HepG2 (cell line): ENCODE results near the gene ACSL5. TPM values are rescaled to one million over a fixed set of nuclear protein-coding genes. Genes with fewer than 3 reads are reported as not detected.

Experiments
- ATAC-seq: fragments of 200-7000 bp; cut with Tn5 transposase; 3 replicates; pipeline ENCODE4 v1.9.1; 2020; ENCODE audit warnings: mild to moderate bottlenecking, moderate library complexity
- BruUV-seq: library from RNA; stranded (reverse); fragments of 400-500 nt; replicated peaks from 2 replicates; lab custom pipeline; 2021; lab: Mats Ljungman, UMichigan
- CTCF ChIA-PET: fragments of 300-600 bp; formaldehyde crosslinking; extraction: SDS; loops from one replicate; lab custom pipeline; 2021; ENCODE audit warnings: low total read pairs, inconsistent platforms, low intra/inter-chr PET ratio; lab: Yijun Ruan, JAX
- POLR2A ChIA-PET: fragments of 350-600 bp; sonication (Branson Sonifier 250); formaldehyde crosslinking; loops from one replicate; lab custom pipeline; 2020; ENCODE audit warnings: antibody characterized with exemption, inconsistent platforms; lab: Yijun Ruan, JAX
- DNase-seq: peaks from one replicate; pipeline ENCODE4 v3.0.0-alpha.2; 2015; ENCODE audit warnings: low spot score
- FAIRE-seq: peaks from 3 replicates; lab custom pipeline; 2011; peaks lifted over from hg19 to GRCh38; lab: Jason Lieb, UNC
- H2AFZ ChIP-seq: one replicate; pipeline ENCODE4 v1.6.1; 2011; ENCODE audit warnings: low read length, inconsistent platforms
- H3K27ac ChIP-seq: fragments of 300-600 bp; 3 replicates; pipeline ENCODE4 v1.8.0; 2011; ENCODE audit warnings: mixed run types, mild to moderate bottlenecking, mixed read lengths, low read length, inconsistent platforms; ENCODE audit not compliant: insufficient read depth; ENCODE audit errors: extremely low read length
- H3K27me3 ChIP-seq, 2 experiments: fragments of 200-600 bp in 1 of 2; 2 replicates in 1 of 2; 3 replicates in 1 of 2; pipeline versions ENCODE4 v1.6.0 to v1.8.0; 2011; ENCODE audit warnings: low read length in 2 of 2, mild to moderate bottlenecking in 2 of 2, moderate library complexity in 2 of 2, inconsistent platforms in 1 of 2; ENCODE audit not compliant: insufficient read depth in 2 of 2, control insufficient read depth in 1 of 2
- H3K36me3 ChIP-seq, 2 experiments: fragments of 200-600 bp in 1 of 2; replicated peaks in 1 of 2; 2 replicates in 1 of 2; 3 replicates in 1 of 2; pipeline versions ENCODE4 v1.5.1 to v1.8.0; 2011; ENCODE audit warnings: low read length in 2 of 2, inconsistent platforms in 1 of 2; ENCODE audit not compliant: insufficient read depth in 2 of 2, control insufficient read depth in 1 of 2
- H3K4me1 ChIP-seq: 2 replicates; pipeline ENCODE4 v1.5.1; 2012; ENCODE audit warnings: low read length, inconsistent platforms; ENCODE audit not compliant: insufficient read depth
- H3K4me2 ChIP-seq: 2 replicates; pipeline ENCODE4 v1.6.0; 2011; ENCODE audit warnings: low read depth, low read length, inconsistent platforms
- H3K4me3 ChIP-seq, 3 experiments: fragments of 200-600 bp in 1 of 3; sonication (generic), shearing (Covaris generic) in 1 of 3; replicated peaks in 1 of 3; 2 replicates each; pipeline ENCODE4 v1.5.1; 2011 to 2016; ENCODE audit warnings: low read length in 3 of 3, inconsistent platforms in 2 of 3, low read depth in 2 of 3, mild to moderate bottlenecking in 2 of 3, control low read depth in 1 of 3, mixed read lengths in 1 of 3; ENCODE audit not compliant: insufficient read depth in 1 of 3
- H3K79me2 ChIP-seq: one replicate; pipeline ENCODE4 v1.6.1; 2011; ENCODE audit warnings: low read length, inconsistent platforms; ENCODE audit not compliant: insufficient read depth
- H3K9ac ChIP-seq: 2 replicates; pipeline ENCODE4 v1.6.0; 2011; ENCODE audit warnings: mild to moderate bottlenecking, low read depth, low read length, inconsistent platforms; ENCODE audit not compliant: insufficient read depth
- H3K9me3 ChIP-seq: 2 replicates; pipeline ENCODE4 v1.5.1; 2012; ENCODE audit warnings: mild to moderate bottlenecking, low read length
- H4K20me1 ChIP-seq: 2 replicates; pipeline ENCODE4 v1.6.0; 2011; ENCODE audit warnings: inconsistent platforms, mild to moderate bottlenecking, low read length, moderate library complexity; ENCODE audit not compliant: insufficient read depth
- HBP1 ChIP-seq: IDR thresholded peaks from 2 replicates; pipeline ENCODE4 v1.6.1; 2016; ENCODE audit warnings: low read depth, control low read depth
- HDAC1 ChIP-seq: sonication (generic); formaldehyde crosslinking; IDR thresholded peaks from 2 replicates; pipeline ENCODE4 v1.5.1; 2020; ENCODE audit warnings: mild to moderate bottlenecking, missing genetic modification reagents
- HNF1A ChIP-seq, 2 experiments: sonication (generic) in 1 of 2; formaldehyde crosslinking in 1 of 2; IDR thresholded peaks; 2 replicates each; pipeline versions ENCODE4 v1.4.0 to v1.6.1; 2016 to 2020; ENCODE audit warnings: borderline replicate concordance in 1 of 2, low read depth in 1 of 2, mild to moderate bottlenecking in 1 of 2, missing genetic modification reagents in 1 of 2
- HNRNPL ChIP-seq: fragments of 200-400 bp; formaldehyde crosslinking; IDR thresholded peaks from 2 replicates; pipeline ENCODE4 v1.6.1; 2017; ENCODE audit warnings: mild to moderate bottlenecking, low read depth, low read length
- HOXD1 ChIP-seq: sonication (generic); formaldehyde crosslinking; IDR thresholded peaks from 2 replicates; pipeline ENCODE4 v1.5.0; 2020; ENCODE audit warnings: missing genetic modification reagents
- KAT8 ChIP-seq: IDR thresholded peaks from 2 replicates; pipeline ENCODE4 v1.6.1; 2016; ENCODE audit warnings: missing genetic modification reagents, missing compliant biosample characterization
- NFATC3 ChIP-seq: sonication (generic); formaldehyde crosslinking; IDR thresholded peaks from 2 replicates; pipeline ENCODE4 v1.5.1; 2020; ENCODE audit warnings: mild to moderate bottlenecking, missing genetic modification reagents
- ONECUT2 ChIP-seq: sonication (generic); formaldehyde crosslinking; IDR thresholded peaks from 2 replicates; pipeline ENCODE4 v1.4.0; 2020; ENCODE audit warnings: missing genetic modification reagents
- TFDP2 ChIP-seq: sonication (generic); formaldehyde crosslinking; IDR thresholded peaks from 2 replicates; pipeline ENCODE4 v1.4.0; 2020; ENCODE audit warnings: missing genetic modification reagents
- USF2 ChIP-seq, 2 experiments: sonication (generic) in 1 of 2; formaldehyde crosslinking in 1 of 2; IDR thresholded peaks; 2 replicates each; pipeline versions ENCODE4 v1.5.1 to v1.6.1; 2011 to 2020; ENCODE audit warnings: borderline replicate concordance in 1 of 2, low read depth in 1 of 2, low read length in 1 of 2, mild to moderate bottlenecking in 1 of 2, missing genetic modification reagents in 1 of 2, moderate library complexity in 1 of 2
- ZIK1 ChIP-seq: sonication (generic); formaldehyde crosslinking; IDR thresholded peaks from 2 replicates; pipeline ENCODE4 v1.5.0; 2020; ENCODE audit warnings: mild to moderate bottlenecking, low read depth, missing genetic modification reagents, borderline replicate concordance
- ZNF232 ChIP-seq: sonication (generic); formaldehyde crosslinking; IDR thresholded peaks from 2 replicates; pipeline ENCODE4 v1.4.0; 2020; ENCODE audit warnings: missing genetic modification reagents, borderline replicate concordance
- ZNF83 ChIP-seq: sonication (generic); formaldehyde crosslinking; IDR thresholded peaks from 2 replicates; pipeline ENCODE4 v1.4.0; 2020; ENCODE audit warnings: missing genetic modification reagents, mild to moderate bottlenecking, borderline replicate concordance
- WGBS: methylation state at CpG from one replicate; pipeline ENCODE4 v1.1.6; 2017; ENCODE audit warnings: low lambda C conversion rate; 5-methylcytosine and 5-hydroxymethylcytosine counted together
- in situ Hi-C: cut with HindIII; loops from 2 replicates; pipeline ENCODE4 v1.10.0; 2017; ENCODE audit warnings: low pct_unique_long_range_greater_than_20kb; ENCODE audit not compliant: extremely low pct_ligation_motif_present
- intact Hi-C: fragments of 100-400 bp; cut with micrococcal nuclease; formaldehyde crosslinking; loops from one replicate; pipeline ENCODE4 v1.10.0; 2022; ENCODE audit not compliant: unreplicated experiment
- polyA plus RNA-seq, 8 experiments: library from polyadenylated mRNA; depleted of rRNA in 3 of 8; stranded (reverse) in 7 of 8; unstranded in 1 of 8; fragments of >200 nt; fragmentation: Illumina TruSeq in 4 of 8; extraction: Trizol in 4 of 8; gene quantifications; 2 replicates each; pipeline versions ENCODE4 v1.2.1 to v1.2.3, GENCODE V29; 2011 to 2016; ENCODE audit warnings: low read depth in 4 of 8, missing spikeins in 1 of 8, mixed read lengths in 1 of 8; ENCODE audit not compliant: insufficient read depth in 1 of 8
- total RNA-seq, 5 experiments: library from RNA; depleted of rRNA; stranded (reverse); fragments of >200 nt; fragmentation: Illumina TruSeq; extraction: Trizol; gene quantifications; 2 replicates each; pipeline ENCODE4 v1.2.3, GENCODE V29; 2016; ENCODE audit warnings: low read depth in 1 of 5

The ACSL5 gene
- total and polyA plus RNA-seq, 2 of the 13 experiments (the other 11 are each of a cell fraction or from before 2014, with no cell fraction given) = 56.4 to 82.5 TPM

GRCh38 chr10:112365014-112365432 is 8.9 kb upstream of the ACSL5 start:
- Histone ChIP-seq H3K9me3 (no peaks in the 10 kb centered on the region), H2AFZ (peak overlapping the region; percentile 60), H3K4me2 (peak overlapping the region; percentile 49), H3K36me3 (no peaks in the 10 kb centered on the region), H3K9ac (no peak overlapping the region; the same call in 1 of the 2 replicates), H3K27ac (peak overlapping the region; percentile 77), H4K20me1 (no peaks in the 10 kb centered on the region), H3K4me1 (peaks cover 74% of the 10 kb centered on the region), H3K27me3 (no peaks in the 10 kb centered on the region), H3K4me3 (no peak overlapping the region), H3K79me2 (no peaks in the 10 kb centered on the region)
- ATAC-seq (peak; percentile 86), FAIRE-seq (peak; percentile 97), DNase-seq (peak; percentile 83)
- WGBS = 30% methylated on average over 6 of the region's 6 CpGs
- in situ Hi-C loops (no loop called here), intact Hi-C loops (no loop called here)
- no TSS peak for BruUV-seq
- ChIA-PET POLR2A (interaction anchor here (0.8 to 3.5 kb wide), 14 partner anchors 10 to 142 kb away, joined by 3 to 55 read pairs (median 4); partner anchors contain the start of genes ACSL5, VTI1A and ZDHHC6), CTCF (no interaction called here)
- TF ChIP-seq KAT8 (CRISPR knock-in tag) (no peak), HNF1A (IDR thresholded peaks at IDR 0.05; ENCODE audit: low read depth) (no peak), HNF1A (CRISPR knock-in tag; IDR thresholded peaks at IDR 0.05; ENCODE audit: borderline replicate concordance) (0 out of 2 replicates have a peak, but pooled peaks have one; percentile 36), NFATC3 (no peak), HDAC1 (peak; percentile 21; the same call in 1 of the 2 replicates), ZNF232 (CRISPR knock-in tag) (no peak), HNRNPL (peak; percentile 53; the same call in 1 of the 2 replicates), HBP1 (CRISPR knock-in tag) (no peak), HOXD1 (no peak), ZNF83 (no peak), USF2 (IDR thresholded peaks at IDR 0.05; ENCODE audit: low read depth, low read length) (no peak), USF2 (CRISPR knock-in tag; IDR thresholded peaks at IDR 0.05; ENCODE audit: borderline replicate concordance) (no peak), ZIK1 (no peak), TFDP2 (CRISPR knock-in tag) (no peak), ONECUT2 (CRISPR knock-in tag) (no peak)
